IMR-90 (cell line): ENCODE data around the gene TGFB1. TPM values are rescaled to one million over a fixed set of nuclear protein-coding genes. Genes with fewer than 3 reads are reported as not detected.

ENCODE experiments used
- ATAC-seq: fragments of 200-7000 bp; cut with Tn5 transposase; 2 replicates; pipeline ENCODE4 v1.9.1; 2020; ENCODE audit warnings: low read depth, mild to moderate bottlenecking, moderate library complexity
- BruUV-seq: library from RNA; stranded (reverse); fragments of 400-500 nt; replicated peaks from 2 replicates; lab custom pipeline; 2021; lab: Mats Ljungman, UMichigan
- CTCF ChIA-PET: fragments of 300-600 bp; formaldehyde crosslinking; extraction: SDS; loops from one replicate; lab custom pipeline; 2021; ENCODE audit warnings: antibody characterized with exemption; lab: Yijun Ruan, JAX
- POLR2A ChIA-PET: fragments of 300-600 bp; sonication (Branson Sonifier 250); formaldehyde crosslinking; loops from one replicate; lab custom pipeline; 2022; ENCODE audit warnings: antibody characterized with exemption; ENCODE audit not compliant: unreplicated experiment; lab: Charles Lee
- DNase-seq: peaks from one replicate; pipeline ENCODE4 v3.0.0; 2013
- H2AFZ ChIP-seq: replicated peaks from 2 replicates; pipeline ENCODE3; 2013; ENCODE audit warnings: low read length, mild to moderate bottlenecking; ENCODE audit not compliant: poor library complexity
- H2AK5ac ChIP-seq: 2 replicates; pipeline ENCODE4 v1.6.1; 2013; ENCODE audit warnings: low read depth, low read length, inconsistent platforms
- H2AK9ac ChIP-seq: replicated peaks from 2 replicates; pipeline ENCODE3; 2013; ENCODE audit warnings: mild to moderate bottlenecking, low read depth, low read length, moderate library complexity; ENCODE audit not compliant: poor library complexity
- H2BK120ac ChIP-seq: 2 replicates; pipeline ENCODE4 v1.6.1; 2013; ENCODE audit warnings: low read depth, low read length, inconsistent platforms
- H2BK15ac ChIP-seq: 3 replicates; pipeline ENCODE4 v1.6.1; 2013; ENCODE audit warnings: low read depth, low read length, inconsistent platforms
- H2BK20ac ChIP-seq: 2 replicates; pipeline ENCODE4 v1.6.1; 2013; ENCODE audit warnings: low read depth, mild to moderate bottlenecking, inconsistent platforms, low read length, moderate library complexity
- H2BK5ac ChIP-seq: 2 replicates; pipeline ENCODE4 v1.6.1; 2013; ENCODE audit warnings: mild to moderate bottlenecking, low read depth, low read length, inconsistent platforms; ENCODE audit not compliant: poor library complexity, severe bottlenecking
- H3K14ac ChIP-seq: replicated peaks from 2 replicates; pipeline ENCODE4 v1.6.1; 2013; ENCODE audit warnings: low read depth, low read length, inconsistent platforms
- H3K18ac ChIP-seq: 2 replicates; pipeline ENCODE4 v1.6.1; 2013; ENCODE audit warnings: low read depth, low read length, control low read depth
- H3K23ac ChIP-seq: 2 replicates; pipeline ENCODE4 v1.6.1; 2013; ENCODE audit warnings: low read depth, low read length, inconsistent platforms
- H3K27ac ChIP-seq: 2 replicates; pipeline ENCODE4 v1.5.1; 2013; ENCODE audit warnings: mild to moderate bottlenecking, control low read depth, low read length; ENCODE audit not compliant: insufficient read depth
- H3K27me3 ChIP-seq: 2 replicates; pipeline ENCODE4 v1.6.1; 2013; ENCODE audit warnings: low read length; ENCODE audit not compliant: control insufficient read depth, insufficient read depth
- H3K36me3 ChIP-seq: 2 replicates; pipeline ENCODE4 v1.6.1; 2013; ENCODE audit warnings: low read length, mixed read lengths; ENCODE audit not compliant: control insufficient read depth, insufficient read depth
- H3K4ac ChIP-seq: 2 replicates; pipeline ENCODE4 v1.6.1; 2013; ENCODE audit warnings: low read depth, low read length, inconsistent platforms
- H3K4me1 ChIP-seq: 2 replicates; pipeline ENCODE4 v1.6.1; 2013; ENCODE audit warnings: low read length, mixed read lengths; ENCODE audit not compliant: control insufficient read depth, insufficient read depth
- H3K4me2 ChIP-seq: 2 replicates; pipeline ENCODE4 v1.6.1; 2013; ENCODE audit warnings: low read depth, mild to moderate bottlenecking, control low read depth, low read length, moderate library complexity
- H3K4me3 ChIP-seq: 2 replicates; pipeline ENCODE4 v1.5.1; 2013; ENCODE audit warnings: low read depth, mild to moderate bottlenecking, control low read depth, low read length, moderate library complexity; ENCODE audit not compliant: insufficient read depth
- H3K56ac ChIP-seq: 2 replicates; pipeline ENCODE4 v1.6.1; 2013; ENCODE audit warnings: low read length, inconsistent platforms; ENCODE audit not compliant: insufficient read depth; ENCODE audit errors: extremely low read depth
- H3K79me1 ChIP-seq, 2 experiments: 2 replicates each; pipeline ENCODE4 v1.6.1; 2013; ENCODE audit warnings: low read length in 2 of 2, inconsistent platforms in 1 of 2, low read depth in 1 of 2
- H3K9ac ChIP-seq: 2 replicates; pipeline ENCODE4 v1.6.1; 2013; ENCODE audit warnings: low read depth, low read length, control low read depth
- H3K9me1 ChIP-seq: 2 replicates; pipeline ENCODE4 v1.6.1; 2013; ENCODE audit warnings: low read length, inconsistent platforms; ENCODE audit not compliant: insufficient read depth
- H3K9me3 ChIP-seq: 2 replicates; pipeline ENCODE4 v1.6.1; 2013; ENCODE audit warnings: low read length; ENCODE audit not compliant: control insufficient read depth, insufficient read depth
- H4K20me1 ChIP-seq: 2 replicates; pipeline ENCODE4 v1.6.1; 2013; ENCODE audit warnings: low read length, inconsistent platforms; ENCODE audit not compliant: insufficient read depth
- H4K5ac ChIP-seq: 2 replicates; pipeline ENCODE4 v1.6.1; 2013; ENCODE audit warnings: mild to moderate bottlenecking, low read depth, low read length, control low read depth
- H4K8ac ChIP-seq, 2 experiments: 2 replicates each; pipeline ENCODE4 v1.6.1; 2013; ENCODE audit warnings: low read depth in 2 of 2, low read length in 2 of 2, control low read depth in 1 of 2, inconsistent platforms in 1 of 2
- H4K91ac ChIP-seq: 2 replicates; pipeline ENCODE4 v1.6.1; 2013; ENCODE audit warnings: low read depth, low read length, inconsistent platforms; ENCODE audit not compliant: insufficient read depth
- CTCF ChIP-seq: conservative IDR thresholded peaks from 2 replicates; pipeline ENCODE4 v1.5.1; 2012; ENCODE audit warnings: mild to moderate bottlenecking, low read depth, low read length, improper control_type of control experiment
- NFE2L2 ChIP-seq: fragments of 150-350 bp; IDR thresholded peaks from 2 replicates; pipeline ENCODE4 v1.6.1; 2016; ENCODE audit warnings: low read depth, mild to moderate bottlenecking, low read length
- POLR2A ChIP-seq: IDR thresholded peaks from 2 replicates; pipeline ENCODE4 v1.6.1; 2012; ENCODE audit warnings: mild to moderate bottlenecking, low read depth, low read length
- WGBS, 2 experiments: methylation state at CpG; one replicate each; pipeline versions ENCODE4 v1.1.5 to v1.1.7; 2013; ENCODE audit warnings: missing lambda C conversion rate in 2 of 2; ENCODE audit not compliant: insufficient read length in 1 of 2; ENCODE audit errors: extremely low coverage in 2 of 2; 5-methylcytosine and 5-hydroxymethylcytosine counted together
- dilution Hi-C: fragments of 300-500 bp; cut with HindIII; formaldehyde crosslinking; loops from one replicate; pipeline ENCODE4 v1.14.3; 2018; ENCODE audit warnings: low sequenced_read_pairs; ENCODE audit not compliant: unreplicated experiment
- in situ Hi-C: fragments of 300-500 bp; cut with MboI; formaldehyde crosslinking; loops from 3 replicates; pipeline ENCODE4 v1.14.3; 2019; ENCODE audit warnings: low sequenced_read_pairs, inconsistent platforms, mixed read lengths
- intact Hi-C: fragments of 100-400 bp; cut with micrococcal nuclease; formaldehyde crosslinking; loops from 2 replicates; pipeline ENCODE4 v1.10.0; 2022
- polyA plus RNA-seq, 3 experiments: library from polyadenylated mRNA; depleted of rRNA; stranded (reverse); fragments of >200 nt; gene quantifications; 2 replicates each; pipeline ENCODE4 v1.2.3, GENCODE V29; 2012; ENCODE audit warnings: low replicate concordance in 1 of 3
- total RNA-seq: library from RNA; depleted of rRNA; stranded (reverse); fragments of >200 nt; gene quantifications from 2 replicates; pipeline ENCODE4 v1.2.3, GENCODE V29; 2012

The TGFB1 gene
- total and polyA plus RNA-seq, 2 of the 4 experiments (the other 2 are of a cell fraction), result 3.2 to 26.7 TPM

- POLR2A ChIA-PET, result no interaction called here
- WGBS, 2 experiments, result no CpG with 5 or more reads among the region's 1 CpG
- H3K4me2 ChIP-seq, result no peak overlapping the region; the same call in 1 of the 2 replicates
Measured at GRCh38 chr19:41328842-41329225, 24.9 kb downstream of the TGFB1 start.

More at GRCh38 chr19:41328842-41329225, 24.9 kb downstream of the TGFB1 start:
- no peaks in the 10 kb centered on the region for H3K27me3 ChIP-seq
- peaks cover 26% of the 10 kb centered on the region for H3K9me1 ChIP-seq
- no peak for TF ChIP-seq NFE2L2
- no peak for TF ChIP-seq CTCF
- TF ChIP-seq POLR2A, result 0 out of 2 replicates have a peak, but pooled peaks have one; percentile 3
- no peak overlapping the region for H3K18ac ChIP-seq
- no TSS peak for BruUV-seq
- H3K9me3 ChIP-seq, result no peaks in the 10 kb centered on the region
- no peak overlapping the region; the same call in 2 of the 3 replicates for H2BK15ac ChIP-seq
- no peak overlapping the region for H3K56ac ChIP-seq
- intact Hi-C loops, result no loop called here
- peak overlapping the region in 1 of 2 experiments; percentile 49; a peak in 1 of 4 replicates for H4K8ac ChIP-seq
- peaks cover 39% of the 10 kb centered on the region for H4K20me1 ChIP-seq
- peak overlapping the region; percentile 71 for H3K14ac ChIP-seq
- peak overlapping the region; percentile 29; the same call in 1 of the 2 replicates for H4K91ac ChIP-seq
- H2BK20ac ChIP-seq, result peak overlapping the region; percentile 44
- peaks cover 20 to 62% of the 10 kb centered on the region in 2 experiments for H3K79me1 ChIP-seq
- H3K4ac ChIP-seq, result peak overlapping the region; percentile 66
- peaks cover 35% of the 10 kb centered on the region for H3K36me3 ChIP-seq
- H2BK5ac ChIP-seq, result peak overlapping the region; percentile 30
- CTCF ChIA-PET, result no interaction called here
- ATAC-seq, result no peak
- H4K5ac ChIP-seq, result no peak overlapping the region
- no peak overlapping the region for H3K4me3 ChIP-seq
- in situ Hi-C loops, result no loop called here
- peak overlapping the region; percentile 69 for H3K23ac ChIP-seq
- H2AFZ ChIP-seq, result peak overlapping the region; percentile 84
- no peak overlapping the region for H3K9ac ChIP-seq
- H3K27ac ChIP-seq, result no peak overlapping the region
- H2AK9ac ChIP-seq, result peak overlapping the region; percentile 93
- peak overlapping the region; percentile 91 for H2AK5ac ChIP-seq
- dilution Hi-C loops, result no loop called here
- H2BK120ac ChIP-seq, result peak overlapping the region; percentile 61; the same call in 1 of the 2 replicates
- no peak for DNase-seq
- peaks cover 43% of the 10 kb centered on the region for H3K4me1 ChIP-seq
